Endothelial cell of umbilical vein (primary cell): ENCODE results near the gene MMS19. TPM values are rescaled to one million over a fixed set of nuclear protein-coding genes. Genes with fewer than 3 reads are reported as not detected.

Experiments used
- BruUV-seq: library from RNA; stranded (reverse); fragments of 400-500 nt; replicated peaks from 2 replicates; lab custom pipeline; 2021; lab: Mats Ljungman, UMichigan
- CTCF ChIA-PET: fragments of 300-600, 350-600 bp; sonication (Branson Sonifier 250); formaldehyde crosslinking; loops from one replicate; lab custom pipeline; 2021; ENCODE audit warnings: antibody characterized with exemption, inconsistent platforms; lab: Charles Lee
- POLR2A ChIA-PET: fragments of 300-600, 350-600 bp; sonication (Branson Sonifier 250); formaldehyde crosslinking; loops from one replicate; lab custom pipeline; 2021; ENCODE audit warnings: antibody characterized with exemption, inconsistent platforms; lab: Charles Lee
- DNase-seq: peaks from one replicate; pipeline ENCODE4 v3.0.0-alpha.2; 2011; ENCODE audit warnings: low read depth, low spot score
- FAIRE-seq: peaks from 2 replicates; lab custom pipeline; 2011; peaks lifted over from hg19 to GRCh38; lab: Jason Lieb, UNC
- H2AFZ ChIP-seq: 2 replicates; pipeline ENCODE4 v1.6.0; 2012; ENCODE audit warnings: low read depth, low read length, control low read depth, inconsistent platforms
- H3K27ac ChIP-seq: 2 replicates; pipeline ENCODE4 v1.5.1; 2011; ENCODE audit warnings: low read depth, mild to moderate bottlenecking, control low read depth, low read length, moderate library complexity; ENCODE audit not compliant: insufficient read depth
- H3K27me3 ChIP-seq, 2 experiments: 2 replicates each; pipeline versions ENCODE4 v1.6.0 to v1.6.1; 2011; ENCODE audit warnings: low read length in 2 of 2, mixed read lengths in 1 of 2; ENCODE audit not compliant: control insufficient read depth in 2 of 2, insufficient read depth in 2 of 2
- H3K36me3 ChIP-seq, 2 experiments: 2 replicates in 1 of 2; 3 replicates in 1 of 2; pipeline ENCODE4 v1.5.1; 2011; ENCODE audit warnings: low read length in 2 of 2, mild to moderate bottlenecking in 1 of 2, moderate library complexity in 1 of 2; ENCODE audit not compliant: control insufficient read depth in 2 of 2, insufficient read depth in 2 of 2; ENCODE audit errors: extremely low read depth in 1 of 2
- H3K4me1 ChIP-seq: 3 replicates; pipeline ENCODE4 v1.5.1; 2011; ENCODE audit warnings: mild to moderate bottlenecking, low read length; ENCODE audit not compliant: control insufficient read depth, insufficient read depth; ENCODE audit errors: extremely low read depth
- H3K4me2 ChIP-seq: 2 replicates; pipeline ENCODE4 v1.6.1; 2011; ENCODE audit warnings: low read length, control low read depth, mixed read lengths; ENCODE audit not compliant: insufficient read depth
- H3K4me3 ChIP-seq, 3 experiments: fragments of 200-600 bp in 1 of 3; sonication (generic), shearing (Covaris generic) in 1 of 3; replicated peaks in 1 of 3; 2 replicates each; pipeline ENCODE4 v1.5.1; 2011 to 2016; ENCODE audit warnings: control low read depth in 3 of 3, low read length in 3 of 3, mild to moderate bottlenecking in 2 of 3, inconsistent platforms in 1 of 3, low read depth in 1 of 3, moderate library complexity in 1 of 3; ENCODE audit not compliant: insufficient read depth in 1 of 3
- H3K79me2 ChIP-seq: 2 replicates; pipeline ENCODE4 v1.6.0; 2012; ENCODE audit warnings: low read length, inconsistent platforms; ENCODE audit not compliant: control insufficient read depth, insufficient read depth
- H3K9ac ChIP-seq: replicated peaks from 2 replicates; pipeline ENCODE3; 2011; ENCODE audit warnings: low read length, control low read depth; ENCODE audit not compliant: insufficient read depth; ENCODE audit errors: extremely low read depth
- H3K9me1 ChIP-seq: replicated peaks from 3 replicates; pipeline ENCODE4 v1.6.0; 2011; ENCODE audit warnings: mild to moderate bottlenecking, low read length; ENCODE audit not compliant: control insufficient read depth, insufficient read depth; ENCODE audit errors: extremely low read depth
- H3K9me3 ChIP-seq: replicated peaks from 2 replicates; pipeline ENCODE4 v1.5.1; 2012; ENCODE audit warnings: low read length, inconsistent platforms; ENCODE audit not compliant: control insufficient read depth, insufficient read depth
- H4K20me1 ChIP-seq: replicated peaks from 2 replicates; pipeline ENCODE3; 2011; ENCODE audit warnings: mild to moderate bottlenecking, low read length; ENCODE audit not compliant: control insufficient read depth, insufficient read depth; ENCODE audit errors: extremely low read depth
- EZH2 ChIP-seq: IDR thresholded peaks from 2 replicates; pipeline ENCODE4 v1.6.1; 2012; ENCODE audit warnings: borderline replicate concordance, low read depth, mild to moderate bottlenecking, moderate library complexity, low read length, inconsistent platforms; ENCODE audit not compliant: severe bottlenecking
- FOS ChIP-seq: IDR thresholded peaks from 2 replicates; pipeline ENCODE4 v1.6.1; 2011; ENCODE audit warnings: mild to moderate bottlenecking, low read length, moderate library complexity, borderline replicate concordance; ENCODE audit not compliant: insufficient read depth
- GATA2 ChIP-seq: IDR thresholded peaks from 2 replicates; pipeline ENCODE4 v1.7.0; 2011; ENCODE audit warnings: low read depth, mild to moderate bottlenecking, moderate library complexity, mixed read lengths, low read length; ENCODE audit not compliant: insufficient read length, insufficient read depth
- JUN ChIP-seq: IDR thresholded peaks from 2 replicates; pipeline ENCODE4 v1.6.1; 2011; ENCODE audit warnings: borderline replicate concordance, low read depth; ENCODE audit not compliant: insufficient read length, insufficient read depth
- MYC ChIP-seq: IDR thresholded peaks from one replicate; pipeline ENCODE4 v1.6.1; 2011; ENCODE audit warnings: mild to moderate bottlenecking, low read depth, low read length
- POLR2A ChIP-seq: IDR thresholded peaks from 2 replicates; pipeline ENCODE4 v1.6.1; 2012; ENCODE audit warnings: low read depth, mild to moderate bottlenecking, control low read depth, low read length
- POLR2AphosphoS5 ChIP-seq: IDR thresholded peaks from 2 replicates; pipeline ENCODE4 v1.6.1; 2012; ENCODE audit warnings: low read depth, mild to moderate bottlenecking, control low read depth, low read length, moderate library complexity; ENCODE audit not compliant: insufficient read depth
- dilution Hi-C: fragments of 300-500 bp; cut with MboI; formaldehyde crosslinking; loops from one replicate; pipeline ENCODE4 v1.15.0; 2019; ENCODE audit warnings: low sequenced_read_pairs; ENCODE audit not compliant: extremely low pct_ligation_motif_present
- intact Hi-C: fragments of 100-400 bp; cut with micrococcal nuclease; formaldehyde crosslinking; loops from one replicate; pipeline ENCODE4 v1.10.0; 2022
- polyA plus RNA-seq, 4 experiments: library from polyadenylated mRNA; depleted of rRNA in 3 of 4; stranded (reverse) in 3 of 4; unstranded in 1 of 4; fragments of >200 nt; gene quantifications; 2 replicates each; pipeline versions ENCODE4 v1.2.1 to v1.2.3, GENCODE V29; 2011 to 2012; ENCODE audit warnings: missing spikeins in 1 of 4
- total RNA-seq: library from RNA; stranded (reverse); gene quantifications from 2 replicates; pipeline ENCODE4 v1.2.3, GENCODE V29; 2021
- TF ChIP-seq, protein P1 (sequence below), 2 donors: IDR thresholded peaks; 1 replicate in 1 of 2; 2 replicates in 1 of 2; pipeline ENCODE4 v1.5.1; 2011; ENCODE audit warnings: low read length in 2 of 2, mild to moderate bottlenecking in 2 of 2, moderate library complexity in 2 of 2, control low read depth in 1 of 2, inconsistent platforms in 1 of 2, low read depth in 1 of 2; ENCODE audit not compliant: insufficient read depth in 1 of 2; ENCODE audit errors: extremely low read depth in 1 of 2
- TF ChIP-seq, protein P2 (sequence below): IDR thresholded peaks from 2 replicates; pipeline ENCODE4 v1.6.1; 2011; ENCODE audit not compliant: insufficient read depth, insufficient read length

Gene MMS19
- total and polyA plus RNA-seq, 2 donors (not counting 3 experiments of a cell fraction or from before 2014, with no cell fraction given) = 95.2 to 123 TPM

DNA sequence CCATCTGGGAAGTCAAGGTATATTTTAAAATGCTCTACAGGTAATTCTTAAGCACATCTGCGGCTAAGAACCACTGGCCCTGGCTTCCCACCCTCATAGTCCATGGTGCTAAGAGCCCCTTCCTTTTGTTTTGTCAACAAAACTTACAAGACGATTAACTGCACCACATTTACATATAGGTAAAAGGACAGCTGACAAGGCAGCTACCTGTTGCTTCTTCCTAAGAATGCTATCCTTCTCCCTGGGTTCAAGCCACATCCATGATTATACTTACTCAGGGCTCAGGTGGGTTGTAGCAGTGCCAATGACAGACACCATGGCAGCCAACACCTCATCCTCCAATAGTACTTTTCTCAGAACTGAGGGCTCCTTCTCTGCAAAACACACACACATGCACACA lies 35.9 kb downstream of the MMS19 start:
- no peaks in the 10 kb centered on the region for H3K79me2 ChIP-seq
- peaks cover 45 to 70% of the 10 kb centered on the region in 2 experiments for H3K36me3 ChIP-seq
- no peak overlapping the region for H3K4me2 ChIP-seq
- no peaks in the 10 kb centered on the region for H4K20me1 ChIP-seq
- no peak overlapping the region for H3K9ac ChIP-seq
- POLR2A ChIA-PET = interaction anchor here (1.1 kb wide), 1 partner anchor 91 kb away, joined by 5 read pairs; no protein-coding TSS in a partner anchor
- intact Hi-C loops = loop anchor here (2.0 kb wide), 1 partner anchor 80 kb away; no protein-coding TSS in a partner anchor
- no peaks in the 10 kb centered on the region for H3K9me3 ChIP-seq
- H2AFZ ChIP-seq = no peak overlapping the region
- dilution Hi-C loops = no loop called here
- no peak for DNase-seq
- no TSS peak for BruUV-seq
- H3K27me3 ChIP-seq = no peaks in the 10 kb centered on the region
- H3K27ac ChIP-seq = no peak overlapping the region
- CTCF ChIA-PET = interaction anchor here (1.2 to 2.6 kb wide), 6 partner anchors 11 to 150 kb away, joined by 3 to 14 read pairs (median 6); partner anchors contain the start of gene ANKRD2
- no peaks in the 10 kb centered on the region for H3K9me1 ChIP-seq
- peaks cover 3% of the 10 kb centered on the region for H3K4me1 ChIP-seq
- FAIRE-seq = no peak
- no peak overlapping the region for H3K4me3 ChIP-seq
- no peak for TF ChIP-seq POLR2A
- TF ChIP-seq, protein P1, sequence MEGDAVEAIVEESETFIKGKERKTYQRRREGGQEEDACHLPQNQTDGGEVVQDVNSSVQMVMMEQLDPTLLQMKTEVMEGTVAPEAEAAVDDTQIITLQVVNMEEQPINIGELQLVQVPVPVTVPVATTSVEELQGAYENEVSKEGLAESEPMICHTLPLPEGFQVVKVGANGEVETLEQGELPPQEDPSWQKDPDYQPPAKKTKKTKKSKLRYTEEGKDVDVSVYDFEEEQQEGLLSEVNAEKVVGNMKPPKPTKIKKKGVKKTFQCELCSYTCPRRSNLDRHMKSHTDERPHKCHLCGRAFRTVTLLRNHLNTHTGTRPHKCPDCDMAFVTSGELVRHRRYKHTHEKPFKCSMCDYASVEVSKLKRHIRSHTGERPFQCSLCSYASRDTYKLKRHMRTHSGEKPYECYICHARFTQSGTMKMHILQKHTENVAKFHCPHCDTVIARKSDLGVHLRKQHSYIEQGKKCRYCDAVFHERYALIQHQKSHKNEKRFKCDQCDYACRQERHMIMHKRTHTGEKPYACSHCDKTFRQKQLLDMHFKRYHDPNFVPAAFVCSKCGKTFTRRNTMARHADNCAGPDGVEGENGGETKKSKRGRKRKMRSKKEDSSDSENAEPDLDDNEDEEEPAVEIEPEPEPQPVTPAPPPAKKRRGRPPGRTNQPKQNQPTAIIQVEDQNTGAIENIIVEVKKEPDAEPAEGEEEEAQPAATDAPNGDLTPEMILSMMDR (IDR thresholded peaks at IDR 0.05; ENCODE audit: extremely low read depth in 1 of 2, insufficient read depth in 1 of 2, low read depth in 1 of 2, low read length in 2 of 2) = no peak

DNA sequence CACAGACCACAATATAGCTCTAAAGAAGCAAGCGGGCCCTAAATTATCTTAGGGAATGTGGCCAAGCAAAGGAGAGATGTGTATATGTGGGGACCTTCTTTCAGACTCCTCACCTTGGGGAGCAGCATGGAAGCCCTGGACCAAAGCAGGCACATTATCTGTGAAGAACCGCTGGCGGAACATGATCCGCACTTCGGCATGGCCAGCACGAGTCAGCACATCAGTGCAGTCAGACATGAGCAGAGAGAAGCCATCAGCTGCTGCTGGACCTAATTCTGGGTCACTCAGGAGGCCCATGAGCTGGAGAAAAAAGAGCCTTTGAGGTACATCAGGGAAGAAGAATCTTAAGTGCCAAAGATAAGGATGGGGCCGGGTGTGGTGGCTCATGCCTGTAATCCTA lies 38.3 kb downstream of the MMS19 start:
- dilution Hi-C loops = no loop called here
- no peaks in the 10 kb centered on the region for H3K9me3 ChIP-seq
- TF ChIP-seq GATA2 (no peak), EZH2 (no peak), POLR2A (no peak), POLR2AphosphoS5 (no peak), JUN (no peak), MYC (no peak), FOS (no peak)
- TF ChIP-seq, protein P1 (IDR thresholded peaks at IDR 0.05; ENCODE audit: extremely low read depth in 1 of 2, insufficient read depth in 1 of 2, low read depth in 1 of 2, low read length in 2 of 2) = no peak
- TF ChIP-seq, protein P2, sequence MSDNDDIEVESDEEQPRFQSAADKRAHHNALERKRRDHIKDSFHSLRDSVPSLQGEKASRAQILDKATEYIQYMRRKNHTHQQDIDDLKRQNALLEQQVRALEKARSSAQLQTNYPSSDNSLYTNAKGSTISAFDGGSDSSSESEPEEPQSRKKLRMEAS = no peak
- no peaks in the 10 kb centered on the region for H3K79me2 ChIP-seq
- no peak for DNase-seq
- H3K4me3 ChIP-seq = no peak overlapping the region
- no peaks in the 10 kb centered on the region for H3K4me1 ChIP-seq
- FAIRE-seq = no peak
- H2AFZ ChIP-seq = no peak overlapping the region
- no peaks in the 10 kb centered on the region for H3K27me3 ChIP-seq
- no peak overlapping the region for H3K4me2 ChIP-seq
- ChIA-PET CTCF (interaction anchor here (0.6 to 1.2 kb wide), 3 partner anchors 12 to 153 kb away, joined by 3 to 4 read pairs (median 3); no protein-coding TSS in a partner anchor), POLR2A (interaction anchor here (0.8 kb wide), 1 partner anchor 14 kb away, joined by 3 read pairs; no protein-coding TSS in a partner anchor)
- peaks cover 42 to 68% of the 10 kb centered on the region in 2 experiments for H3K36me3 ChIP-seq
- no peaks in the 10 kb centered on the region for H4K20me1 ChIP-seq
- H3K27ac ChIP-seq = no peak overlapping the region
- H3K9me1 ChIP-seq = no peaks in the 10 kb centered on the region
- BruUV-seq = no TSS peak
- intact Hi-C loops = no loop called here
- H3K9ac ChIP-seq = no peak overlapping the region
